Prostate gland (tissue), 2 donors: Measurements from ENCODE around the gene CARMIL1.

Source experiments
- POLR2AphosphoS5 ChIP-seq: sonication (generic); formaldehyde crosslinking; IDR thresholded peaks from one replicate; pipeline ENCODE4 v1.6.1; 2017; ENCODE audit warnings: antibody characterized with exemption
- TF ChIP-seq, protein P1 (sequence below), 4 experiments: fragments of 200-600 bp in 2 of 4; fragments of 450-650 bp in 2 of 4; sonication (generic) in 2 of 4; IDR thresholded peaks; 1 replicate in 3 of 4; 2 replicates in 1 of 4; pipeline ENCODE4 v1.5.1; 2016 to 2019; ENCODE audit warnings: antibody characterized with exemption in 4 of 4, mild to moderate bottlenecking in 2 of 4, moderate library complexity in 2 of 4

DNA sequence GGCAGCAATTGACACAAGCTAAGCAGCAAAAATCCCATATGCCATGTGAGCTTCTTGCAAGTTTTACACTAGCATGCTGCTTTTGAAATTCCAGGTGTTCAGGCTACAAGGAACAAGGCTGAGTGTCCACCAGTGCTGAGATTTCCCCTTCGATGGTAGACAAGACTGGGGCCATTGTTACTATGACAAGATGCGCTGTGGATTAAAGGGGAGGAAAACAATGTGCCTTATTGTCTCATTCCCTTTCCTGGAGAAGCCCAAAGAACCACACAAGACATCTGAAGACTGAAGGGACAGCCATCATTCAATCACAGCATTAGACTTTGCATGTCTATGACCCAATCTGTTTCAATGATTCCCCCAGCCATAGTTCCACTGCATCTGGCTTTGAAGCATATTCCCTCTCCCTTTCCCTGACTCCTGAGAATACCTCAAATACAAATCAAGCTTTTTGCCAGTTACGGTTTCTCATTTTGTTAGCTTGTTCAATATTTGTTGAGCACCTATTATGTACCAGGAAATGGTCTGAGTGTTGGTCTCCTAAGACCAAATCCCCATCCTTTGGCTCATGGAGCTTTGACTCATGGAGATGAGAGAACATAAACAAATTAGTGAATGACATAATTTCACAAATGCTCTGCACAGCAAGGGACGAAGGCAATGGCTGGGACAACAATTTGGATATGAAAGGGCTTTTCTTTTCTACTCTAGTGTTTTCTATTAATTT is 349.5 kb downstream of the CARMIL1 start:
- TF ChIP-seq, protein P1, sequence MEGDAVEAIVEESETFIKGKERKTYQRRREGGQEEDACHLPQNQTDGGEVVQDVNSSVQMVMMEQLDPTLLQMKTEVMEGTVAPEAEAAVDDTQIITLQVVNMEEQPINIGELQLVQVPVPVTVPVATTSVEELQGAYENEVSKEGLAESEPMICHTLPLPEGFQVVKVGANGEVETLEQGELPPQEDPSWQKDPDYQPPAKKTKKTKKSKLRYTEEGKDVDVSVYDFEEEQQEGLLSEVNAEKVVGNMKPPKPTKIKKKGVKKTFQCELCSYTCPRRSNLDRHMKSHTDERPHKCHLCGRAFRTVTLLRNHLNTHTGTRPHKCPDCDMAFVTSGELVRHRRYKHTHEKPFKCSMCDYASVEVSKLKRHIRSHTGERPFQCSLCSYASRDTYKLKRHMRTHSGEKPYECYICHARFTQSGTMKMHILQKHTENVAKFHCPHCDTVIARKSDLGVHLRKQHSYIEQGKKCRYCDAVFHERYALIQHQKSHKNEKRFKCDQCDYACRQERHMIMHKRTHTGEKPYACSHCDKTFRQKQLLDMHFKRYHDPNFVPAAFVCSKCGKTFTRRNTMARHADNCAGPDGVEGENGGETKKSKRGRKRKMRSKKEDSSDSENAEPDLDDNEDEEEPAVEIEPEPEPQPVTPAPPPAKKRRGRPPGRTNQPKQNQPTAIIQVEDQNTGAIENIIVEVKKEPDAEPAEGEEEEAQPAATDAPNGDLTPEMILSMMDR (IDR thresholded peaks at IDR 0.05), result no peak
- no peak for TF ChIP-seq POLR2AphosphoS5
